ENCODE results near the gene OR3A2. TPM values are rescaled to one million over a fixed set of nuclear protein-coding genes. Genes with fewer than 3 reads are reported as not detected.

Gene OR3A2
- total RNA-seq, 4 donors from 2014 or later, result 0.67 to 0.78 (median 0.72) TPM; not detected in 1

DNA sequence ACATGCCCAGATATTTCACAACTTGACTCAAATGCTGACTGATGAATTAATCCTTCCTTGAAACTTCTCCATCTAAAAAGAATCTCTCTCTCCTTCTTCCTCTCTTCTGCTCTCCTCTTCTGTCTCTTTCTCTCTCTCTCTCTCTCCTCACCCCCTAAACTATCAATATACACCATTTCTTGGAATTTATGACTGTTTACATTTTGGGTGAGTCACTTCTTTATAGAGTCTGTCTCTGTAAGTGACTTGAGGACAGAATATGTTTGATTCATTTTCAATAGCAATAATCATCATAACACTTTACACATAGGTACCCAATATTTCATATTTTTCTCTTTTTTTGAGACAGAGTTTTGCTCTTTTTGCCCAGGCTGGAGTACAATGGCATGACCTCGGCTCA lies 103.2 kb downstream of the OR3A2 start:
- H3K9me3 ChIP-seq, result no peaks in the 10 kb centered on the region
- no peaks in the 10 kb centered on the region for H3K4me1 ChIP-seq
- H3K4me3 ChIP-seq, result no peak overlapping the region
- no peaks in the 10 kb centered on the region for H3K27me3 ChIP-seq
- no peak overlapping the region for H3K27ac ChIP-seq
- no peak for ATAC-seq
- H3K36me3 ChIP-seq, result no peaks in the 10 kb centered on the region
- no peak for TF ChIP-seq EP300 (IDR thresholded peaks at IDR 0.05)
- TF ChIP-seq POLR2AphosphoS5 (IDR thresholded peaks at IDR 0.05), result no peak
- TF ChIP-seq, protein P1, sequence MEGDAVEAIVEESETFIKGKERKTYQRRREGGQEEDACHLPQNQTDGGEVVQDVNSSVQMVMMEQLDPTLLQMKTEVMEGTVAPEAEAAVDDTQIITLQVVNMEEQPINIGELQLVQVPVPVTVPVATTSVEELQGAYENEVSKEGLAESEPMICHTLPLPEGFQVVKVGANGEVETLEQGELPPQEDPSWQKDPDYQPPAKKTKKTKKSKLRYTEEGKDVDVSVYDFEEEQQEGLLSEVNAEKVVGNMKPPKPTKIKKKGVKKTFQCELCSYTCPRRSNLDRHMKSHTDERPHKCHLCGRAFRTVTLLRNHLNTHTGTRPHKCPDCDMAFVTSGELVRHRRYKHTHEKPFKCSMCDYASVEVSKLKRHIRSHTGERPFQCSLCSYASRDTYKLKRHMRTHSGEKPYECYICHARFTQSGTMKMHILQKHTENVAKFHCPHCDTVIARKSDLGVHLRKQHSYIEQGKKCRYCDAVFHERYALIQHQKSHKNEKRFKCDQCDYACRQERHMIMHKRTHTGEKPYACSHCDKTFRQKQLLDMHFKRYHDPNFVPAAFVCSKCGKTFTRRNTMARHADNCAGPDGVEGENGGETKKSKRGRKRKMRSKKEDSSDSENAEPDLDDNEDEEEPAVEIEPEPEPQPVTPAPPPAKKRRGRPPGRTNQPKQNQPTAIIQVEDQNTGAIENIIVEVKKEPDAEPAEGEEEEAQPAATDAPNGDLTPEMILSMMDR (IDR thresholded peaks at IDR 0.05), result no peak
- TF ChIP-seq POLR2A (IDR thresholded peaks at IDR 0.05), result no peak
- 71% methylated on average over 1 of the region's 1 CpG; no CpG with 5 or more reads in 1 of the 2 donors for WGBS, 2 donors (ENCODE audit: low coverage in 1 of 2)

DNA sequence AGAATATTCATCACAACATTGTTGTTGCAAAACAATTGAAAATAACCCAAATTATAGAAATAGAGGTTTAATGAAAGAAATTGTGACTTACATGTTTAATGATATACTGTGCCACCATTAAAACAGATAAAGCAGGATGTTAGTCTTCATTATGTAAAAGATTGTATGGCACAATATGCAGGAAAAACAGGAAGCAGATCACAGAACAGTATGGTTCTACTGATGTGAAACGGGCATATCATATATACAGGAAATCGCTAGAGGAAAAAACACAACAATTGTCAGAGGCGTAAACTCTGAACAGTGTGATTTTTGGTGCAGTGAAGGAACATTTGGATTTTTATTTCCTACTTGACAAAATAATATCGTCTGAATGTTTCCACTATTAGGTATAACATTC lies 110.0 kb downstream of the OR3A2 start:
- TF ChIP-seq, protein P1 (IDR thresholded peaks at IDR 0.05), result no peak
- TF ChIP-seq POLR2A (IDR thresholded peaks at IDR 0.05) (no peak), POLR2AphosphoS5 (IDR thresholded peaks at IDR 0.05) (no peak), EP300 (IDR thresholded peaks at IDR 0.05) (no peak)
- no peak for ATAC-seq
- WGBS, 2 donors (ENCODE audit: low coverage in 1 of 2), result 55 to 64% methylated on average over 4 of the region's 4 CpGs
- H3K36me3 ChIP-seq, result no peaks in the 10 kb centered on the region
- H3K4me1 ChIP-seq, result no peaks in the 10 kb centered on the region
- no peak overlapping the region for H3K4me3 ChIP-seq
- peaks cover 0 to 11% (median 0%) of the 10 kb centered on the region in 3 donors for H3K9me3 ChIP-seq
- H3K27me3 ChIP-seq, result no peaks in the 10 kb centered on the region
- no peak overlapping the region for H3K27ac ChIP-seq

GRCh38 chr17:3271072-3271848 lies 114.8 kb downstream of the OR3A2 start:
- 86 to 93% methylated on average over 4 to 5 of the region's 5 CpGs for WGBS, 2 donors (ENCODE audit: low coverage in 1 of 2)
- peaks cover 0 to 22% (median 0%) of the 10 kb centered on the region in 3 donors for H3K9me3 ChIP-seq
- no peaks in the 10 kb centered on the region for H3K4me1 ChIP-seq
- no peak overlapping the region for H3K4me3 ChIP-seq
- no peak for TF ChIP-seq POLR2AphosphoS5 (IDR thresholded peaks at IDR 0.05)
- TF ChIP-seq POLR2A (IDR thresholded peaks at IDR 0.05), result no peak
- TF ChIP-seq, protein P1 (IDR thresholded peaks at IDR 0.05), result no peak
- no peak for TF ChIP-seq EP300 (IDR thresholded peaks at IDR 0.05)
- no peak for ATAC-seq
- H3K27ac ChIP-seq, result no peak overlapping the region
- peaks cover 30% of the 10 kb centered on the region for H3K27me3 ChIP-seq
- no peaks in the 10 kb centered on the region for H3K36me3 ChIP-seq

DNA sequence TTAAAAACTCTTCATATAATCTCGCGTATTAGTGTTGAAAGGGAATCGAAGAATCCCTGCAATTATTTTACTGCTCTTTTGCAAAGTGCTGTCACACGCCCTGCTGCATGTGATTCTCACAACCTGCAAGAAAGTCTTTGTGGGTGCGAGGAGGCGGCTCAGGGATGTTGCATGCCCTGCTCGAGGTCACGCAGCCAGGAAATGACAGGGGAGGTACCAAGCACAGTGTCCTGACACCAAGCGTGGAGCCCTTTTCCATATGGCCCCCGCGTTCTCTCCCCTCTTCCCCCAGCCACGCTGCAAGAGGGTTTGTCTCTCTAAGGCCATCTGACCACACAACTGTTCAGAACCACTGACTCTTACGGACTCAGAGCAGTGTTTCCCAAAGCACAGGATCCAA lies 125.5 kb downstream of the OR3A2 start:
- H3K27ac ChIP-seq, result no peak overlapping the region
- H3K4me1 ChIP-seq, result no peaks in the 10 kb centered on the region
- ATAC-seq, result no peak
- 68 to 77% methylated on average over 8 to 11 of the region's 13 CpGs for WGBS, 2 donors (ENCODE audit: low coverage in 1 of 2)
- TF ChIP-seq POLR2AphosphoS5 (IDR thresholded peaks at IDR 0.05) (no peak), POLR2A (IDR thresholded peaks at IDR 0.05) (no peak)
- H3K4me3 ChIP-seq, result no peak overlapping the region
- no peaks in the 10 kb centered on the region for H3K27me3 ChIP-seq
- no peaks in the 10 kb centered on the region for H3K9me3 ChIP-seq
- no peaks in the 10 kb centered on the region for H3K36me3 ChIP-seq

DNA sequence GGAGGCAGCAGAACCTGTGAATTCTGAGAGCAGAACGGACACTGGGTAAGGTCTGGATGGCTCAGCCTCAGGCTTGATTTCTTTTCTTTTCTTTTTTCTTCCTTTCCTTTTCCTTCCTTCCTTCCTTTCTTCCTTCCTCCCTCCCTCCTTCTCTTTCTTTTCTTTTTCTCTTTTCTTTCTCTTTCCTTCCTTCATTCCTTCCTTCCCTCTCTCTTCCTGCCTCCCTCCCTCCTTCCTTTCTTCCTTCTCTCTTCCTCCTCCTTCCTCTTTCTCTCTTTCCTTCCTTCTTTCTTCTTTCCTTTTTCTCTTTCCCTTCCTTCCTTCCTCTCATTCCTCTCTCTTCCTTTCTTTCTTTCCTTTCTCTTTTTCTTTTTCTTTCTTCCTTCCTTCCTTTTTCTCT lies 125.9 kb downstream of the OR3A2 start:
- 50 to 75% methylated on average over 1 of the region's 1 CpG for WGBS, 2 donors (ENCODE audit: low coverage in 1 of 2)
- H3K36me3 ChIP-seq, result no peaks in the 10 kb centered on the region
- no peaks in the 10 kb centered on the region for H3K9me3 ChIP-seq
- no peak for ATAC-seq
- no peak overlapping the region for H3K4me3 ChIP-seq
- H3K27ac ChIP-seq, result no peak overlapping the region
- H3K27me3 ChIP-seq, result no peaks in the 10 kb centered on the region
- H3K4me1 ChIP-seq, result no peaks in the 10 kb centered on the region
- TF ChIP-seq POLR2A (IDR thresholded peaks at IDR 0.05), result no peak
- no peak for TF ChIP-seq POLR2AphosphoS5 (IDR thresholded peaks at IDR 0.05)
- no peak for TF ChIP-seq EP300 (IDR thresholded peaks at IDR 0.05)
- TF ChIP-seq, protein P1 (IDR thresholded peaks at IDR 0.05), result no peak
